HG03457 (cell line): ENCODE data around the gene BRCA1.
A peak's percentile ranks its signal among the peaks of the same experiment; 100 is the strongest.
"Not testable (repeated sequence)": the region's sequence is repeated elsewhere in the genome, so short reads cannot be mapped to it uniquely, and the experiment has no call there.

Experiments
- ATAC-seq: cut with Tn5 transposase; IDR thresholded peaks from one replicate; pipeline ENCODE4 v1.9.1; 2021; ENCODE audit warnings: moderate number of reproducible peaks; ENCODE audit not compliant: unreplicated experiment

Gene BRCA1

DNA sequence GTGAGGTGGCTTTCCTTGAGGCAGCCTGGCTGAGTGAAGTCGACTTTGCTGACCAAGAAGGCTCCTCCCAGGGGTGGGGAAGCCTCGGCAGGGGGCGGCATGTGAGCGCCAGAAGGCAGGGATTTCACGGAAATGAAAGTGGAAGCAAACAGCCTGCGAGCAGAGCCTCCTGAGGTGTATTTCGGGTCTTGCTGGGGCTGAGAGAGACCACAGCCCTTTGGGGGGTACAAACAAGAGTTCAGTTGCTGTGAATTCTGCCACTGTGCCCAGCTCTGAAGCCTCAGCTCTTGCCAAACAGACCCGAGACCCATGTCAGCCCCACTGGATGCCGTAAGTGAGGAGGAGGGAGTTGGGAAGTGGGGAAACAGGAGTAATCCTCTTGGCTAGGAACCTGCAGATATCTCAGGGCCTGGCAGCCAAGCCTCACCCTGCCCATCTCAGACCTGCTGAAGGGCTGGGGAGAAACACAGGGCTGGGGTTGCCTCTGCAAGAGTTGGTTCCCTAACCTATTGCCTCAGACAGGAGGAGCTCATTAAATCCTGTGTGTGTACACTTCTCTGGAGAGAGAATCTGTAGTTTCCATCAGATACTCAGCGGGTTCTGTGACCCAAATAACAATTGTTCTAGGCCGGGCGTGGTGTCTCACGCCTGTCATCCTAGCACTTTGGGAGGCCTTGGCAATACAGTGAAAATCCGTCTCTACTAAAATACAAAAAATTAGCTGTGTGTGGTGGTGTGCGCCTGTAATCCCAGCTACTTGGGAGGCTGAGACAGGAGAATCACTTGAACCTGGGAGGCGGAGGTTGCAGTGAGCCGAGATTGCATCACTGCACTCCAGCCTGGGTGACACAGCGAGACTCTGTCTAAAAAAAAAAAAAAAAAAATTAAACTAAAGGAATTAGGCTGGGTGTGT, 118.3 kb downstream of the BRCA1 start, which contains the start of gene IFI35:
Gene IFI35, plus strand, starts transcription at position 146 of the 913 bp plus-strand sequence. Its CDS starts 164 bp downstream, at position 310.
- no peak for ATAC-seq

DNA sequence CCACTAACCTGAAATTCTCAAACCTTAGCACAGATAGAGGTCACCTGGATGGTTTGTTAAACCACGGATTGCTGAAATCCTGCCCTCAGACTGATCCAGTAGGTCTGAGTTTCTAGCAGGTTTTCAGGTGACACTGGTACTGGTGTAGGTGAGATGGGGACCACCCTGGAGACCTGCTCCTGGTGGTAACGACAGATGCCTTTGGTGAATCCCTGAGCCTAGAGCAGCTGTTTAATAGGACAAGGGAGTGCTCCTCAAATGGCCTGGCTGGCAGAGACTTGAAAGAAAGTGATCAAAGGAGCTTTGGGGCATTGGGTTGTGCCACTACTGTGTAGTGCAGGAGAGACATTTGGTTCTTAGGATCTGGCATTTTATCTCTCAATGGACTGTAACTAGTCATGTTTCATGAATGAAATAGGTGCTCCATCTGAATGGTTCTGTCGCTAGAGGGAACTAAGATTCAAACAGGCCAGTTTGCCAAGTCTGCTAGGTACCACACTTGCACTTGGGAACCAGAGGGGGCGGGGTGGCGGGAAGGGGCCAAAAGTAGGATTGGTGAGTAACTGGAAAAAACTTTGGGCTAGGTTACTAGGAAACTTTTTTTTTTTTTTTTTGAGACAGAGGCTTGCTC, 121.5 kb downstream of the BRCA1 start:
- no peak for ATAC-seq

DNA sequence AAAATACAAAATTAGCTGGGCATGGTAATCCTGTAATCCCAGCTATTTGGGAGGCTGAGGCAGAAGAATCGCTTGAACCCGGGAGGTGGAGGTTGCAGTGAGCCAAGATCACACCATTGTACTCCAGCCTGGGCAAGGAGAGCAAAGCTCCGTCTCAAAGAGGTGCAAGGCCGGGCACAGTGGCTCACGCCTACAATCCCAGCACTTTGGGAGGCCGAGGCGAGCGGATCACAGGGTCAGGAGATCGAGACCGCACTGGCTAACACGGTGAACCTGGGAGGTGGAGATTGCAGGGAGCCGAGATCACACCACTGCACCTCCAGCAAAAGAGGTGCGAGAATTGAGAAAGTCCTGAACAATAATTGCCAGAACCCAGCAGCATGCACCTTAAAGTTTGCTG, 124.3 kb downstream of the BRCA1 start:
- not testable (repeated sequence) for ATAC-seq

DNA sequence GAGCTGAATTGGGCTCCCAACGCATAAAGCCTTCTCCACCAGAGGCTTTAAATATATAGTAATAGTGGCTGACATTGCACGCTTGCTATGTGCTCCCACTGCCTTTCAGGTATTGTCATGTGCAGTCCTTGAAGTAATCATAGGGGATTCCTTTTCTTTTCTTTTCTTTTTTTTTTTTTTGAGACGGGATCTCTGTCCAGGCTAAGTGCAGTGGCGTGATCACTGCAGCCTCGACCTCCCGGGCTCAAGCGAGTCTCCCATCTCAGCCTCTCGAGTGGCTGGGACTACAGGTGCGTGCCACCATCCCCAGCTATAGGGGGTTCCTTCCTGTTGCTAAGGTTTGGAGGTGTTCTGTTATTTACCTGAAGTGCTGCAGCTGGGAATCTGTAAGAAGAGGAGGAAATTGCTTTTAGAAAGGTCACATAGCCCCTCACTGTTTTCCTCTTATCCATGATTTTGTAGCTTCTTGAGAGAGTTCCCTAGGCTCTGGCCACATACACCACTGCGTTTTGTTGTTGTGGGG, 126.1 kb downstream of the BRCA1 start:
- no peak for ATAC-seq

DNA sequence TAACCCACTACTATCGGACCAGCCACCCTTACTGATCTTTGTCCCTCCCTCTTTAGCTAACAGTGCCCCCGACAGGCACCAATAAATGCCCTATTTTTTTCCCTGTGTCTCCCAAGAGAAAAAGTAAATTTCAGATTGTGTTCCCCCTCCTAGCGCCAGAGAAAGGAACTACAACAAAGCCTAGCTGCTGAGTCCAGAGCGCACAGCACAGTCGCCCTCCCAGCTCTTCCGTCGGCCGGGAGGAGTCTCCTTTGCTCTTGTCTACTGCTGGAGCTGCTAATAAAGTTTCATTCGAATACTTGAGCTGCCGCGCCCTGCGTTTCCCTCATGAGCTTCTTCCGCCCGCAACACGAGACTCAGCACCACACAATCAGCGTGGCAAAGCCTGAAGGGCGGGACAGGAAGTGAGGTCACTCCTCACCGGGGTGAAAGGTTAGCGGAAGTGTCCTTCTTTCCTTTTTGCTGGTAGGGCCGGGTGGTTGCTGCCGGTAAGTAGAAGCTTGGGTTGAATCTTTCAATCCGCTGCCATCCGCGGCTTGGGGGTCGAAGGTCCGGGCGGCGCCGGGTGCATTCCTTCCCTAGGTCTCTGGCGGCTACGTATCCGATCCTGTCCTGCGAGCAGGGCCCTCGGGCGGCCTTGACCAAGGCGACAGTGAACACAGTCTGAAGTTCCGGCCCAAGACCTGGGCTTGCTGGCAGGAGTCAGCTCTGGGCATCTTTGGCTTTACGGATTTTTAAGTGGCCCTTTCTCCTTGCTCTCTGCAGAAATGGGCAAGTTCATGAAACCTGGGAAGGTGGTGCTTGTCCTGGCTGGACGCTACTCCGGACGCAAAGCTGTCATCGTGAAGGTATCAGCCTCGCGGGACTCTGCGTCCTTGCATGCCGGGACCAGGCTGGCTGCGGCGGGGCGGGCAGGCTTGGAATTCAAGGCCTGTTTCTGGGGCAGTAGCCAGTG, 126.9 kb downstream of the BRCA1 start, which contains the start of gene RPL27:
Gene RPL27, plus strand, starts transcription at position 436 of the 955 bp plus-strand sequence. Its CDS starts 332 bp downstream, at position 768.
- ATAC-seq = peak; percentile 83

DNA sequence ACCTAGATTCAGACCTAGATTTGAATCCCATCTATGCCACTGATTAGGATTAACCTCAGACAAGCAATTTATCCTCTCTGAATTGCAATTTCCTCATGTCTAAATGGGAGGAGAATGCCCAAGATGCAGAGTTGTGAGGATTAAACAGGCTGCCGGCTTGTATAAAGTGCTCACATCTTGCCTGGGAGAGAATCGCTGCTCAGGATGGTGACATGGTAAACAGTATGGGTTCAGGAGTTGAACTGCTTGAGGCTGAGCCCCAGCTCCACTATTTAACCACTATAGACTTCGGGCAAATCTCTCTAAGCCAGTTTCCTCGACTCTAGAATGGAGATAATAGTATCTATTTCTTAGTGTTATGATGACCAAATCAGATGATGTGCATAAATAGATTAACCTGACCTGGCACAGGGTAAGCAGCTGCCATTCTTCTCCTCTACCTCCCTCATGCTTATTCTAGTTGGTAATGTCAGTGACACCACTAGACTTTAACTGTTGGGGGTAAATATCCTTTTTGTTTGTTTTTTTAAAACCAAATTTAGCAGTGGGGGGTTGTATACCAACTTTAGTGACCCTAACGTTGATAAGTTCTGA, 127.7 kb downstream of the BRCA1 start:
- no peak for ATAC-seq
